HG02884 (cell line): ENCODE results near the gene ZNF516.
"Not testable (repeated sequence)": the region's sequence is repeated elsewhere in the genome, so short reads cannot be mapped to it uniquely, and the experiment has no call there.

Experiments
- ATAC-seq: cut with Tn5 transposase; IDR thresholded peaks from one replicate; pipeline ENCODE4 v1.9.1; 2021; ENCODE audit warnings: mild to moderate bottlenecking, moderate library complexity; ENCODE audit not compliant: unreplicated experiment

Gene ZNF516

GRCh38 chr18:76490670-76491472, 4.2 kb downstream of the ZNF516 start:
- no peak for ATAC-seq

GRCh38 chr18:76490033-76490432, 5.0 kb downstream of the ZNF516 start:
- ATAC-seq = no peak

GRCh38 chr18:76489081-76489480, 6.0 kb downstream of the ZNF516 start:
- ATAC-seq = no peak

GRCh38 chr18:76488190-76488589, 6.9 kb downstream of the ZNF516 start:
- ATAC-seq = no peak

- ATAC-seq = no peak
Measured at GRCh38 chr18:76487782-76488181, 7.3 kb downstream of the ZNF516 start.

- no peak for ATAC-seq
Measured at GRCh38 chr18:76487070-76487469, 8.0 kb downstream of the ZNF516 start.

- no peak for ATAC-seq
Measured at GRCh38 chr18:76486574-76486973, 8.5 kb downstream of the ZNF516 start.

- ATAC-seq = no peak
Measured at GRCh38 chr18:76486038-76486437, 9.0 kb downstream of the ZNF516 start.

- peak; percentile 68 for ATAC-seq
Measured at GRCh38 chr18:76484749-76485387, 10.2 kb downstream of the ZNF516 start.

- ATAC-seq = no peak
Measured at GRCh38 chr18:76483780-76484179, 11.3 kb downstream of the ZNF516 start.

- no peak for ATAC-seq
Measured at GRCh38 chr18:76482971-76483691, 11.9 kb downstream of the ZNF516 start.

- no peak for ATAC-seq
Measured at GRCh38 chr18:76482267-76482666, 12.8 kb downstream of the ZNF516 start.

- no peak for ATAC-seq
Measured at GRCh38 chr18:76480913-76481312, 14.1 kb downstream of the ZNF516 start.

- no peak for ATAC-seq
Measured at GRCh38 chr18:76479351-76480238, 15.4 kb downstream of the ZNF516 start.

- ATAC-seq = peak; percentile 62
Measured at GRCh38 chr18:76476665-76477561, 18.1 kb downstream of the ZNF516 start.

GRCh38 chr18:76475450-76476194, 19.4 kb downstream of the ZNF516 start:
- ATAC-seq = no peak

- peak; percentile 48 for ATAC-seq
Measured at GRCh38 chr18:76474824-76475223, 20.2 kb downstream of the ZNF516 start.

GRCh38 chr18:76473521-76473920, 21.5 kb downstream of the ZNF516 start:
- not testable (repeated sequence) for ATAC-seq

- ATAC-seq = no peak
Measured at GRCh38 chr18:76472829-76473228, 22.2 kb downstream of the ZNF516 start.
